ENCODE measurements around the gene MLXIP. TPM values are rescaled to one million over a fixed set of nuclear protein-coding genes. Genes with fewer than 3 reads are reported as not detected.

MLXIP gene
- total RNA-seq, 1 donor from 2014 or later, result 63.3 TPM

GRCh38 chr12:122147514-122148290 lies 69.1 kb downstream of the MLXIP start:
- H3K27ac Mint-ChIP-seq (ENCODE audit: unreplicated experiment), result no peak overlapping the region

DNA sequence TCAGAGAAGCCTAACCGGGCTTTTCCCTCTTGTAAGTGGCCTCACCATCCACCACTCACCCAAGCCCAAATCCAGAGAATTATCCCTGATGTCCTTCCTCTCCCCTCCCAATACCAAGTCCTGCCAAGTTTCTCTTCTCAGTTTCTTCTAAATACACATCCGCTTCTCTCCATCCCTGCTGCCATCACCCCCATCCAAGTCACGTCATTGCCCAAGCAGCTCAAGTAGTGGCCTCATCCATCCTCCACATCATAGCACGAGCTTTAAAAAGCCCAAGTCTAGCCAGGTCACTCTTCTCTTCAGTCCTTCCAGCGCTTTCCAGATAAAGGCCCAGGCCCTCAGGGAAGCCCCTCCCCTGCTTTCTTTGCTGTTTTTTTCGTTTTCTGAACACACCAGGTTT lies 70.1 kb downstream of the MLXIP start:
- Mint-ChIP-seq H3K27ac (ENCODE audit: unreplicated experiment) (no peak overlapping the region), H3K4me1 (ENCODE audit: unreplicated experiment) (peaks cover 9% of the 10 kb centered on the region), H3K9me3 (ENCODE audit: unreplicated experiment) (peaks cover 2% of the 10 kb centered on the region), H3K27me3 (ENCODE audit: unreplicated experiment) (peaks cover 15% of the 10 kb centered on the region), H3K4me3 (ENCODE audit: unreplicated experiment) (no peak overlapping the region), H3K36me3 (ENCODE audit: low read depth, unreplicated experiment) (peaks cover 5% of the 10 kb centered on the region)
- TF ChIP-seq, protein P1, sequence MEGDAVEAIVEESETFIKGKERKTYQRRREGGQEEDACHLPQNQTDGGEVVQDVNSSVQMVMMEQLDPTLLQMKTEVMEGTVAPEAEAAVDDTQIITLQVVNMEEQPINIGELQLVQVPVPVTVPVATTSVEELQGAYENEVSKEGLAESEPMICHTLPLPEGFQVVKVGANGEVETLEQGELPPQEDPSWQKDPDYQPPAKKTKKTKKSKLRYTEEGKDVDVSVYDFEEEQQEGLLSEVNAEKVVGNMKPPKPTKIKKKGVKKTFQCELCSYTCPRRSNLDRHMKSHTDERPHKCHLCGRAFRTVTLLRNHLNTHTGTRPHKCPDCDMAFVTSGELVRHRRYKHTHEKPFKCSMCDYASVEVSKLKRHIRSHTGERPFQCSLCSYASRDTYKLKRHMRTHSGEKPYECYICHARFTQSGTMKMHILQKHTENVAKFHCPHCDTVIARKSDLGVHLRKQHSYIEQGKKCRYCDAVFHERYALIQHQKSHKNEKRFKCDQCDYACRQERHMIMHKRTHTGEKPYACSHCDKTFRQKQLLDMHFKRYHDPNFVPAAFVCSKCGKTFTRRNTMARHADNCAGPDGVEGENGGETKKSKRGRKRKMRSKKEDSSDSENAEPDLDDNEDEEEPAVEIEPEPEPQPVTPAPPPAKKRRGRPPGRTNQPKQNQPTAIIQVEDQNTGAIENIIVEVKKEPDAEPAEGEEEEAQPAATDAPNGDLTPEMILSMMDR (IDR thresholded peaks at IDR 0.05; ENCODE audit: unreplicated experiment), result no peak
- no peak for DNase-seq (ENCODE audit: low spot score)

More at GRCh38 chr12:122147514-122148290, 69.1 kb downstream of the MLXIP start:
- DNase-seq (ENCODE audit: low spot score), result no peak
- TF ChIP-seq, protein P1 (IDR thresholded peaks at IDR 0.05; ENCODE audit: unreplicated experiment), result no peak
- peaks cover 4% of the 10 kb centered on the region for H3K9me3 Mint-ChIP-seq (ENCODE audit: unreplicated experiment)
- peaks cover 9% of the 10 kb centered on the region for H3K4me1 Mint-ChIP-seq (ENCODE audit: unreplicated experiment)
- H3K36me3 Mint-ChIP-seq (ENCODE audit: low read depth, unreplicated experiment), result peaks cover 14% of the 10 kb centered on the region
- no peak overlapping the region for H3K4me3 Mint-ChIP-seq (ENCODE audit: unreplicated experiment)
- peaks cover 17% of the 10 kb centered on the region for H3K27me3 Mint-ChIP-seq (ENCODE audit: unreplicated experiment)

DNA sequence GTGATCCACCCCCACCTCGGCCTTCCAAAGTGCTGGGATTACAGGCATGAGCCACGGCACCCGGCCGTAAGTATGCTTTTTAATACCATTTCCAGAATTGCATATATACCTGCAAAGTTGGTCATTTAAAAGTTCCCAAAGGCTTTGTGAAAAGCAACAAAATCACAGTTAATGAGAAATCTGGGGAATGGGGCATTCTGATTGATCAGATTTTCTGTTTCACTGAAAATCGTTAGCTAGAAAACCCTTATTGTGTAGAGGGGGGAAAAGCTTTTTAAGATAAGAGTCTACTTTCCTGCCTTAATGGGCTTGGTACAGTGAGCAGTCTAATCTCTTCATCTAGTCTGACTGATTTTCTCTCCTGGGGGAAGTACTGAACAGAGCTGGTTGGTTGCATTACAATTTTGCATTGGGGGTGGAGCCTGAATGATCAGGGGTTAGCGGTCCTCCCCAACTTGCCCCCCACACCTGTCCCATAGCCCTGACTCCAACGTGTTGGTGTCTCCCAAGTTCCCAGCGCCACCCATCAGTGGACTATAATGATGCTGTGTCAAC lies 71.6 kb downstream of the MLXIP start:
- peaks cover 9% of the 10 kb centered on the region for H3K4me1 Mint-ChIP-seq (ENCODE audit: unreplicated experiment)
- no peak for DNase-seq (ENCODE audit: low spot score)
- no peaks in the 10 kb centered on the region for H3K9me3 Mint-ChIP-seq (ENCODE audit: unreplicated experiment)
- H3K27ac Mint-ChIP-seq (ENCODE audit: unreplicated experiment), result no peak overlapping the region
- H3K27me3 Mint-ChIP-seq (ENCODE audit: unreplicated experiment), result peaks cover 12% of the 10 kb centered on the region
- H3K36me3 Mint-ChIP-seq (ENCODE audit: low read depth, unreplicated experiment), result no peaks in the 10 kb centered on the region
- TF ChIP-seq, protein P1 (IDR thresholded peaks at IDR 0.05; ENCODE audit: unreplicated experiment), result no peak
- H3K4me3 Mint-ChIP-seq (ENCODE audit: unreplicated experiment), result no peak overlapping the region

DNA sequence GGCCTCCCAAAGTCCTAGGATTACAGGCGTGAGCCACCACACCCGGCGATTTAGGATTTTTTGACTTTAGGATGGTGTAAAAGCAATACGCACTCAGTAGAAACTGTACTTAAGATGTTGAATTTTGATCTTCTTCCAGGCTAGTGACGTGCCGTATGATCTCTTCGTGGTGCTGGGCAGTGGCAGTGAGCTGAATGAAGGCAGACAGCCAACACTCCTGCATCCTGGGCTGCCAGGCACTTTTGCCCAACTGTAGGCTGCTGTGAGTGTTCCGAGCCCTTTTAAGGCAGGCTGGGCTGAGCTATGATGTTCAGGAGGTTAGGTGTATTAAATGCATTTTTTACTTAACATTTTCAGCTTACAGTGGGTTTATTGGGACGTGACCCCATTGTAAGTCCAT lies 74.2 kb downstream of the MLXIP start:
- Mint-ChIP-seq H3K27me3 (ENCODE audit: unreplicated experiment) (peaks cover 11% of the 10 kb centered on the region), H3K27ac (ENCODE audit: unreplicated experiment) (no peak overlapping the region), H3K9me3 (ENCODE audit: unreplicated experiment) (no peaks in the 10 kb centered on the region), H3K4me1 (ENCODE audit: unreplicated experiment) (peaks cover 9% of the 10 kb centered on the region), H3K36me3 (ENCODE audit: low read depth, unreplicated experiment) (no peaks in the 10 kb centered on the region), H3K4me3 (ENCODE audit: unreplicated experiment) (no peak overlapping the region)
- TF ChIP-seq, protein P1 (IDR thresholded peaks at IDR 0.05; ENCODE audit: unreplicated experiment), result no peak
- DNase-seq (ENCODE audit: low spot score), result no peak

DNA sequence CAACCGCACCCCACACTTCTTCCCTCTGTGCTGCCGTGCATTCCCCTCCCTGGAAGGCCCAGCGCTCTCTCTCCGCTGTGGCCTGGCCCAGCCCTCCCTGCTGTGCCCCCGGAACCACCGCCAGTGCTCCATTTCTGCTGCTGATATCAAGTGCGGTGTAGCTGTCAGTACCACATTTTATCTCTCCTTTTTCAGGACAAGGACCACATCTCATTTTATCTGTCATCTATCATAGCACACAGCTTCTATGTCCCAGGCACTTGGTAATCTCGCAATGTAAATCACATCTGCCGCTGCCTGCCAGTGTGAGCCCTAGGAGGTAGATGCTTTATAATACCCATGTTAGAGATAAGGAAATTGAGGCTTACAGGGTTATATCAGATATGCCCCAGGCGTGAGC lies 77.1 kb downstream of the MLXIP start:
- Mint-ChIP-seq H3K9me3 (ENCODE audit: unreplicated experiment) (no peaks in the 10 kb centered on the region), H3K4me1 (ENCODE audit: unreplicated experiment) (no peaks in the 10 kb centered on the region), H3K27me3 (ENCODE audit: unreplicated experiment) (peaks cover 5% of the 10 kb centered on the region), H3K36me3 (ENCODE audit: low read depth, unreplicated experiment) (no peaks in the 10 kb centered on the region), H3K4me3 (ENCODE audit: unreplicated experiment) (no peak overlapping the region), H3K27ac (ENCODE audit: unreplicated experiment) (no peak overlapping the region)
- TF ChIP-seq, protein P1 (IDR thresholded peaks at IDR 0.05; ENCODE audit: unreplicated experiment), result no peak
- no peak for DNase-seq (ENCODE audit: low spot score)
